OCI-LY1 (cell line): Measurements from ENCODE around the gene ASB15.

Experiments
- H2AFZ ChIP-seq: fragments of 200-600 bp; sonication (generic), shearing (Covaris generic); 2 replicates; pipeline ENCODE4 v1.6.0; 2014; ENCODE audit warnings: antibody characterized with exemption, mild to moderate bottlenecking, low read length
- H3F3A ChIP-seq: fragments of 200-600 bp; sonication (generic), shearing (Covaris generic); 2 replicates; pipeline ENCODE4 v1.6.0; 2014; ENCODE audit warnings: mild to moderate bottlenecking, antibody characterized with exemption, low read length, moderate library complexity; ENCODE audit not compliant: insufficient read depth
- H3K27ac ChIP-seq: fragments of 200-600 bp; sonication (generic); 2 replicates; pipeline ENCODE4 v1.5.1; 2014; ENCODE audit warnings: low read length, mixed run types, mild to moderate bottlenecking, low read depth; ENCODE audit not compliant: poor library complexity, severe bottlenecking
- H3K27me3 ChIP-seq: fragments of 200-600 bp; sonication (generic); 2 replicates; pipeline ENCODE4 v1.6.0; 2014; ENCODE audit warnings: antibody characterized with exemption, mild to moderate bottlenecking, low read length, moderate library complexity; ENCODE audit not compliant: insufficient read depth
- H3K36me3 ChIP-seq: fragments of 200-600 bp; sonication (generic); 2 replicates; pipeline ENCODE4 v1.6.1; 2014; ENCODE audit warnings: mild to moderate bottlenecking, antibody characterized with exemption, low read length, moderate library complexity, mixed read lengths; ENCODE audit not compliant: insufficient read depth
- H3K4me1 ChIP-seq: fragments of 200-600 bp; sonication (generic); 2 replicates; pipeline ENCODE4 v1.5.1; 2014; ENCODE audit warnings: mild to moderate bottlenecking, low read length, moderate library complexity; ENCODE audit not compliant: insufficient read depth, severe bottlenecking
- H3K4me2 ChIP-seq: fragments of 200-600 bp; sonication (generic), shearing (Covaris generic); 2 replicates; pipeline ENCODE4 v1.6.1; 2014; ENCODE audit warnings: low read length
- H3K4me3 ChIP-seq: fragments of 200-600 bp; sonication (generic); 2 replicates; pipeline ENCODE4 v1.5.1; 2014; ENCODE audit warnings: low read length, low read depth, mild to moderate bottlenecking, mixed read lengths; ENCODE audit not compliant: poor library complexity, severe bottlenecking
- H3K79me2 ChIP-seq: fragments of 200-600 bp; shearing (Covaris generic); 2 replicates; pipeline ENCODE4 v1.6.1; 2016; ENCODE audit warnings: mixed run types, low read length, mixed read lengths; ENCODE audit not compliant: insufficient read depth
- H3K9ac ChIP-seq: fragments of 200-600 bp; sonication (generic), shearing (Covaris generic); 2 replicates; pipeline ENCODE4 v1.6.1; 2014; ENCODE audit warnings: mild to moderate bottlenecking, low read length, mixed read lengths
- H3K9me2 ChIP-seq: fragments of 200-600 bp; sonication (generic), shearing (Covaris generic); 2 replicates; pipeline ENCODE4 v1.6.1; 2014; ENCODE audit warnings: low read depth, mild to moderate bottlenecking, low read length, mixed read lengths
- H3K9me3 ChIP-seq: fragments of 200-600 bp; shearing (Covaris generic); 2 replicates; pipeline ENCODE4 v1.6.1; 2014; ENCODE audit warnings: low read length, mixed read lengths
- H4K20me1 ChIP-seq: fragments of 200-600 bp; sonication (generic), shearing (Covaris generic); 2 replicates; pipeline ENCODE4 v1.6.0; 2016; ENCODE audit warnings: mild to moderate bottlenecking, low read length; ENCODE audit not compliant: insufficient read depth
- EZH2 ChIP-seq: fragments of 200-600 bp; sonication (generic), shearing (Covaris generic); IDR thresholded peaks from 2 replicates; pipeline ENCODE4 v1.8.0; 2017; ENCODE audit warnings: borderline replicate concordance, mixed run types, mild to moderate bottlenecking, antibody characterized with exemption, low read length, moderate library complexity, mixed read lengths
- TF ChIP-seq, protein P1 (sequence below): fragments of 200-600 bp; sonication (generic), shearing (Covaris generic); IDR thresholded peaks from 2 replicates; pipeline ENCODE4 v1.5.1; 2017; ENCODE audit warnings: mild to moderate bottlenecking, antibody characterized with exemption, low read length, moderate library complexity, mixed read lengths

The ASB15 gene

DNA sequence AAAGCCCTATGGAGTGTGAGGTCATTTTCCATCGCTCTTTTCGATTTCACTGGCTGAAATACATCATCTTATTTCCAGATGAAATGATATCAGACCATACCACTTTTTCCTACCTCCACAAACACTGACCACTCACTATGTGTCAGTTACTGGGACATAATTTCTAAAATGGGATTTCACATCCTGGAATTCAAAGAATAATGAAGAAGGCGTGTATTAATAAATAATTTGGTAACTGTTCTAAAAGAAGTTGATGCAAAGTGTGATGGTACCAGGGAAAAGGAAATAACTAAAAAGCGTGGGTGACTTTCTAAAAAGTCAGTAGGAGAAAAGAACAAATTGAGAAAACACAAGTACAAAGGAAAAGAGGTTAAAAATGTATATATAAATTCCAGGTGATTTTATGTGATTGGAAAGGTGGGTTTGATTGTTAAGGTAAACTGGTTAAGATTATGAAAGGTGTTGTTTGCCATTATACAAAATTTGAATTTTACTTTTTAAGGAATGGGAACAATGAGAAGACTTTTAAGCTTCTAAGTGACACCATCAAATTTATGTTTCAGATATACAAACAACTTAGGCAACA, 43.2 kb upstream of the ASB15 start:
- Histone ChIP-seq H3K27me3 (no peaks in the 10 kb centered on the region), H3K4me2 (peak overlapping the region; percentile 85), H3K9ac (peak overlapping the region; percentile 87), H3K27ac (no peak overlapping the region), H2AFZ (peak overlapping the region; percentile 97), H3K9me3 (no peaks in the 10 kb centered on the region), H3K9me2 (no peaks in the 10 kb centered on the region), H3K4me1 (peaks cover 30% of the 10 kb centered on the region), H3F3A (no peaks in the 10 kb centered on the region), H3K79me2 (peaks cover 11% of the 10 kb centered on the region; the same call in 1 of the 2 replicates), H3K36me3 (peaks cover 22% of the 10 kb centered on the region), H3K4me3 (peak overlapping the region; percentile 83), H4K20me1 (no peaks in the 10 kb centered on the region)
- TF ChIP-seq, protein P1, sequence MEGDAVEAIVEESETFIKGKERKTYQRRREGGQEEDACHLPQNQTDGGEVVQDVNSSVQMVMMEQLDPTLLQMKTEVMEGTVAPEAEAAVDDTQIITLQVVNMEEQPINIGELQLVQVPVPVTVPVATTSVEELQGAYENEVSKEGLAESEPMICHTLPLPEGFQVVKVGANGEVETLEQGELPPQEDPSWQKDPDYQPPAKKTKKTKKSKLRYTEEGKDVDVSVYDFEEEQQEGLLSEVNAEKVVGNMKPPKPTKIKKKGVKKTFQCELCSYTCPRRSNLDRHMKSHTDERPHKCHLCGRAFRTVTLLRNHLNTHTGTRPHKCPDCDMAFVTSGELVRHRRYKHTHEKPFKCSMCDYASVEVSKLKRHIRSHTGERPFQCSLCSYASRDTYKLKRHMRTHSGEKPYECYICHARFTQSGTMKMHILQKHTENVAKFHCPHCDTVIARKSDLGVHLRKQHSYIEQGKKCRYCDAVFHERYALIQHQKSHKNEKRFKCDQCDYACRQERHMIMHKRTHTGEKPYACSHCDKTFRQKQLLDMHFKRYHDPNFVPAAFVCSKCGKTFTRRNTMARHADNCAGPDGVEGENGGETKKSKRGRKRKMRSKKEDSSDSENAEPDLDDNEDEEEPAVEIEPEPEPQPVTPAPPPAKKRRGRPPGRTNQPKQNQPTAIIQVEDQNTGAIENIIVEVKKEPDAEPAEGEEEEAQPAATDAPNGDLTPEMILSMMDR = no peak
- TF ChIP-seq EZH2 = no peak

DNA sequence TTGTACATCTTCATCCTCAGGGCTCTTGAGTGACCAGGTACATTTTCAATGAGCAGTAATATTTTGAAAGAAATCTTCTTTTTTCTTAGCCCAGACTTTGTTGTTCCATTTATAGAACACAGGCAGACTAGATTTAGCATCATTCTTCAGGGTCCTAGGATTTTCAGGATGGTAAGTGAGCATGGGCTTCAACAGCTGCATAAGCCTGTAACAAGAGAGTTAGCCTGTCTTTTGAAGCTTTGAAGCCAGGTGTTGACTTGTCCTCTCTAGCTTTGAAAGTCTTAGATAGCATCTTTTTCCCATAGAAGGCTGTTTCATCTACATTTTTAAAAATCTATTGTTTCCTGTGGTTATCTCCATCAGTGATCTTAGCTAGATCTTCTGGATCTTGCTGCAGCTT, 39.5 kb upstream of the ASB15 start:
- H3K79me2 ChIP-seq = peaks cover 4% of the 10 kb centered on the region; the same call in 1 of the 2 replicates
- no peak overlapping the region for H3K4me3 ChIP-seq
- no peak overlapping the region for H3K4me2 ChIP-seq
- H3F3A ChIP-seq = no peaks in the 10 kb centered on the region; the same call in 1 of the 2 replicates
- no peaks in the 10 kb centered on the region for H3K27me3 ChIP-seq
- no peak overlapping the region for H3K27ac ChIP-seq
- no peak for TF ChIP-seq EZH2
- TF ChIP-seq, protein P1 = no peak
- H3K9ac ChIP-seq = no peak overlapping the region
- no peaks in the 10 kb centered on the region for H3K9me2 ChIP-seq
- H3K36me3 ChIP-seq = no peaks in the 10 kb centered on the region
- no peak overlapping the region for H2AFZ ChIP-seq
- H3K4me1 ChIP-seq = peaks cover 6% of the 10 kb centered on the region
- no peaks in the 10 kb centered on the region for H3K9me3 ChIP-seq
- H4K20me1 ChIP-seq = no peaks in the 10 kb centered on the region

DNA sequence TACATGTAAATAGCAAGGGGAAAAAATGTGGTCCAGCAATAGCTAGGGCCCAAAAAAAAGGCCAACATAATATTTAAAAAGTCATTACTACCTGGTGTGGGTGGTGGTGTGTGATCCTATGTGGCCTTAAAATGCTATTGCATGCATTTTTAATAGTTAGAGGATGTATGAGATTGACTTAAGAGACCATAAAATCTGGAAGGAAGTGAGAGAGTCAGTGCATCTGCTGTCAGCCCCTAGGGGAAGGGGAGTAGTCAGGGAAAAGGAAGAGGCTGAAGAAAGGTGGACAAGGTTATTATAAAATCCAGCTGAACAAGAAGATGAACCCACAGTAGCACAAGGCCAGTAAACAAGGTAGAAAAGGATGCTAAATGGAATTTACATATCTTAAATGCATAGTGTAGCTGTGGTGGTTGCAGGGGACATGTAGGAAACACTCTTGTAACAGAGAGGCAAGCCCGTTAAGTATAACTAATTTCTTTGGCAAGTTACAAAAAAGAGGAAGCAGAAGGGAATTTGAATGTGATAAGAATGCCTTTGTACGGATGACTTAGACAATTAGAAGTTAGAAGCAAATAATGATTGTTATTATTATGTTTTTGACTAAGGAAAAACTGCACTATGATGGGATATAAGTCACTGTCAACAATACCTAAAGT, 32.1 kb upstream of the ASB15 start:
- Histone ChIP-seq H3K9me2 (no peaks in the 10 kb centered on the region), H3K27me3 (no peaks in the 10 kb centered on the region)
- no peak for TF ChIP-seq EZH2
- TF ChIP-seq, protein P1 = no peak

More for the DNA sequence above, 32.1 kb upstream of the ASB15 start:
- Histone ChIP-seq H3K4me3 (no peak overlapping the region), H3K4me2 (no peak overlapping the region), H3K79me2 (no peaks in the 10 kb centered on the region), H4K20me1 (no peaks in the 10 kb centered on the region), H3K9me3 (no peaks in the 10 kb centered on the region), H3K36me3 (no peaks in the 10 kb centered on the region), H3K27ac (no peak overlapping the region), H3K4me1 (no peaks in the 10 kb centered on the region), H2AFZ (no peak overlapping the region), H3F3A (no peaks in the 10 kb centered on the region), H3K9ac (no peak overlapping the region)
